GM23338 (cell line): ENCODE results near the gene PTGR2. TPM values are rescaled to one million over a fixed set of nuclear protein-coding genes. Genes with fewer than 3 reads are reported as not detected.

Source experiments
- ATAC-seq: fragments of 200-7000 bp; cut with Tn5 transposase; 3 replicates; pipeline ENCODE4 v1.9.1; 2020
- DNase-seq: peaks from one replicate; pipeline ENCODE4 v3.0.0-alpha.2; 2015; ENCODE audit warnings: low spot score
- H2AFZ ChIP-seq: fragments of 200-600 bp; sonication (generic); 2 replicates; pipeline ENCODE4 v1.8.0; 2016; ENCODE audit warnings: antibody characterized with exemption, mild to moderate bottlenecking, moderate library complexity
- H3F3A ChIP-seq: fragments of 200-600 bp; sonication (generic); replicated peaks from 2 replicates; pipeline ENCODE4 v1.8.0; 2017; ENCODE audit warnings: antibody characterized with exemption, mixed run types, low read depth
- H3K27ac ChIP-seq: fragments of 200-600 bp; sonication (generic); 2 replicates; pipeline ENCODE4 v1.6.1; 2016; ENCODE audit warnings: low read depth
- H3K27me3 ChIP-seq: fragments of 200-600 bp; sonication (generic); 2 replicates; pipeline ENCODE4 v1.8.0; 2016; ENCODE audit warnings: mild to moderate bottlenecking, mixed run types, moderate library complexity; ENCODE audit not compliant: insufficient read depth
- H3K36me3 ChIP-seq: fragments of 200-600 bp; sonication (generic); 2 replicates; pipeline ENCODE4 v1.8.0; 2016; ENCODE audit warnings: mild to moderate bottlenecking; ENCODE audit not compliant: insufficient read depth
- H3K4me1 ChIP-seq: fragments of 200-600 bp; sonication (generic); 2 replicates; pipeline ENCODE4 v1.8.0; 2016; ENCODE audit warnings: mild to moderate bottlenecking, moderate library complexity; ENCODE audit not compliant: insufficient read depth
- H3K4me2 ChIP-seq: fragments of 200-600 bp; sonication (generic); 2 replicates; pipeline ENCODE4 v1.7.1; 2017; ENCODE audit warnings: mixed run types
- H3K4me3 ChIP-seq: fragments of 200-600 bp; sonication (generic); 2 replicates; pipeline ENCODE4 v1.6.1; 2016; ENCODE audit warnings: mixed run types
- H3K79me2 ChIP-seq: fragments of 200-600 bp; sonication (generic); replicated peaks from 2 replicates; pipeline ENCODE4 v1.8.0; 2017; ENCODE audit warnings: mild to moderate bottlenecking; ENCODE audit not compliant: insufficient read depth
- H3K9me2 ChIP-seq: fragments of 200-600 bp; sonication (generic); 2 replicates; pipeline ENCODE4 v1.8.0; 2017; ENCODE audit not compliant: insufficient read depth
- H4K20me1 ChIP-seq: fragments of 200-600 bp; sonication (generic); replicated peaks from 2 replicates; pipeline ENCODE4 v1.8.0; 2017; ENCODE audit warnings: mild to moderate bottlenecking; ENCODE audit not compliant: insufficient read depth
- H3K27ac Mint-ChIP-seq: 2 replicates; pipeline ENCODE4 v1.8.0; 2020; ENCODE audit warnings: inconsistent platforms, mild to moderate bottlenecking, moderate library complexity, mixed read lengths
- H3K27me3 Mint-ChIP-seq: 3 replicates; pipeline ENCODE4 v1.8.0; 2022; ENCODE audit warnings: low read depth, mild to moderate bottlenecking, moderate library complexity, mixed read lengths, inconsistent platforms; ENCODE audit not compliant: insufficient read depth, poor library complexity
- H3K36me3 Mint-ChIP-seq: 3 replicates; pipeline ENCODE4 v1.8.0; 2021; ENCODE audit warnings: low read depth, mild to moderate bottlenecking, inconsistent platforms, moderate library complexity, mixed read lengths
- H3K4me1 Mint-ChIP-seq: 3 replicates; pipeline ENCODE4 v1.8.0; 2020; ENCODE audit warnings: mild to moderate bottlenecking, inconsistent platforms, mixed read lengths
- H3K4me3 Mint-ChIP-seq: 3 replicates; pipeline ENCODE4 v1.8.0; 2021; ENCODE audit warnings: moderate library complexity, mild to moderate bottlenecking, inconsistent platforms, mixed read lengths
- H3K9me3 Mint-ChIP-seq: 3 replicates; pipeline ENCODE4 v1.8.0; 2020; ENCODE audit warnings: moderate library complexity, mild to moderate bottlenecking, inconsistent platforms, mixed read lengths
- NANOG ChIP-seq: IDR thresholded peaks from 2 replicates; pipeline ENCODE4 v1.6.1; 2016; ENCODE audit warnings: antibody characterized with exemption, borderline replicate concordance
- ZNF114 ChIP-seq: fragments of 250-450 bp; sonication (Bioruptor Pico); IDR thresholded peaks from 2 replicates; pipeline ENCODE4 v1.5.0; 2020; ENCODE audit warnings: mild to moderate bottlenecking, moderate library complexity
- ZNF331 ChIP-seq: fragments of 250-450 bp; sonication (Bioruptor Pico); IDR thresholded peaks from 2 replicates; pipeline ENCODE4 v1.5.0; 2020; ENCODE audit warnings: low read depth, mild to moderate bottlenecking, moderate library complexity
- polyA plus RNA-seq: library from polyadenylated mRNA; unstranded; fragments of >200 nt; fragmentation: Nextera tagmentation; extraction: Ambion mirVana; gene quantifications from 2 replicates; pipeline ENCODE4 v1.2.1, GENCODE V29; 2016
- total RNA-seq: library from RNA; depleted of rRNA; stranded (reverse); fragments of >200 nt; shearing (Covaris generic); gene quantifications from 2 replicates; pipeline ENCODE4 v1.2.3, GENCODE V29; 2014
- TF ChIP-seq, protein P1 (sequence below): fragments of 250-450 bp; sonication (Bioruptor Pico); IDR thresholded peaks from 2 replicates; pipeline ENCODE4 v1.5.0; 2020; ENCODE audit warnings: mild to moderate bottlenecking, moderate library complexity
- TF ChIP-seq, protein P2 (sequence below): IDR thresholded peaks from one replicate; pipeline ENCODE4 v1.6.1; 2018; ENCODE audit warnings: antibody characterized with exemption; ENCODE audit not compliant: unreplicated experiment

Gene PTGR2
- total and polyA plus RNA-seq, 2 experiments from 2014 or later = 20.0 to 25.4 TPM

DNA sequence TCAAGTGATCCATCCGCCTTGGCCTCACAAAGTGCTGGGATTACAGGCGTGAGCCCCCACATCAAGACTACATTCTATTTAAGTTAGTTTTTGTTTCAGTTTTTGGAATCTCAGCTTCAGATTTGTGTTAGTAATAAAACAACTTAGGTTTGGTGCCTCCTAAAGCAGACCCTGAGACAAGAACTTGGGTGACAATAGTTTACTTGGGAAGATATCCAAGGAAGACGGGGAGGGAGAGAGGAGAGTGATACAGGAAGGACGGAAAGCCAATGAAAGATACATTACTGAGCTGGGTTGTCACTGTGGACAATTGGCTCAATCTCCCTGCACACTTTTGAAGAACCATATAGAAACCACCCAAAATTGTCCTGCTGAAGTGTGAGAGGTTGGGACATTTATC, 22.6 kb upstream of the PTGR2 start (continued):
- TF ChIP-seq ZNF114 (CRISPR knock-in tag) = no peak
- TF ChIP-seq, protein P1, sequence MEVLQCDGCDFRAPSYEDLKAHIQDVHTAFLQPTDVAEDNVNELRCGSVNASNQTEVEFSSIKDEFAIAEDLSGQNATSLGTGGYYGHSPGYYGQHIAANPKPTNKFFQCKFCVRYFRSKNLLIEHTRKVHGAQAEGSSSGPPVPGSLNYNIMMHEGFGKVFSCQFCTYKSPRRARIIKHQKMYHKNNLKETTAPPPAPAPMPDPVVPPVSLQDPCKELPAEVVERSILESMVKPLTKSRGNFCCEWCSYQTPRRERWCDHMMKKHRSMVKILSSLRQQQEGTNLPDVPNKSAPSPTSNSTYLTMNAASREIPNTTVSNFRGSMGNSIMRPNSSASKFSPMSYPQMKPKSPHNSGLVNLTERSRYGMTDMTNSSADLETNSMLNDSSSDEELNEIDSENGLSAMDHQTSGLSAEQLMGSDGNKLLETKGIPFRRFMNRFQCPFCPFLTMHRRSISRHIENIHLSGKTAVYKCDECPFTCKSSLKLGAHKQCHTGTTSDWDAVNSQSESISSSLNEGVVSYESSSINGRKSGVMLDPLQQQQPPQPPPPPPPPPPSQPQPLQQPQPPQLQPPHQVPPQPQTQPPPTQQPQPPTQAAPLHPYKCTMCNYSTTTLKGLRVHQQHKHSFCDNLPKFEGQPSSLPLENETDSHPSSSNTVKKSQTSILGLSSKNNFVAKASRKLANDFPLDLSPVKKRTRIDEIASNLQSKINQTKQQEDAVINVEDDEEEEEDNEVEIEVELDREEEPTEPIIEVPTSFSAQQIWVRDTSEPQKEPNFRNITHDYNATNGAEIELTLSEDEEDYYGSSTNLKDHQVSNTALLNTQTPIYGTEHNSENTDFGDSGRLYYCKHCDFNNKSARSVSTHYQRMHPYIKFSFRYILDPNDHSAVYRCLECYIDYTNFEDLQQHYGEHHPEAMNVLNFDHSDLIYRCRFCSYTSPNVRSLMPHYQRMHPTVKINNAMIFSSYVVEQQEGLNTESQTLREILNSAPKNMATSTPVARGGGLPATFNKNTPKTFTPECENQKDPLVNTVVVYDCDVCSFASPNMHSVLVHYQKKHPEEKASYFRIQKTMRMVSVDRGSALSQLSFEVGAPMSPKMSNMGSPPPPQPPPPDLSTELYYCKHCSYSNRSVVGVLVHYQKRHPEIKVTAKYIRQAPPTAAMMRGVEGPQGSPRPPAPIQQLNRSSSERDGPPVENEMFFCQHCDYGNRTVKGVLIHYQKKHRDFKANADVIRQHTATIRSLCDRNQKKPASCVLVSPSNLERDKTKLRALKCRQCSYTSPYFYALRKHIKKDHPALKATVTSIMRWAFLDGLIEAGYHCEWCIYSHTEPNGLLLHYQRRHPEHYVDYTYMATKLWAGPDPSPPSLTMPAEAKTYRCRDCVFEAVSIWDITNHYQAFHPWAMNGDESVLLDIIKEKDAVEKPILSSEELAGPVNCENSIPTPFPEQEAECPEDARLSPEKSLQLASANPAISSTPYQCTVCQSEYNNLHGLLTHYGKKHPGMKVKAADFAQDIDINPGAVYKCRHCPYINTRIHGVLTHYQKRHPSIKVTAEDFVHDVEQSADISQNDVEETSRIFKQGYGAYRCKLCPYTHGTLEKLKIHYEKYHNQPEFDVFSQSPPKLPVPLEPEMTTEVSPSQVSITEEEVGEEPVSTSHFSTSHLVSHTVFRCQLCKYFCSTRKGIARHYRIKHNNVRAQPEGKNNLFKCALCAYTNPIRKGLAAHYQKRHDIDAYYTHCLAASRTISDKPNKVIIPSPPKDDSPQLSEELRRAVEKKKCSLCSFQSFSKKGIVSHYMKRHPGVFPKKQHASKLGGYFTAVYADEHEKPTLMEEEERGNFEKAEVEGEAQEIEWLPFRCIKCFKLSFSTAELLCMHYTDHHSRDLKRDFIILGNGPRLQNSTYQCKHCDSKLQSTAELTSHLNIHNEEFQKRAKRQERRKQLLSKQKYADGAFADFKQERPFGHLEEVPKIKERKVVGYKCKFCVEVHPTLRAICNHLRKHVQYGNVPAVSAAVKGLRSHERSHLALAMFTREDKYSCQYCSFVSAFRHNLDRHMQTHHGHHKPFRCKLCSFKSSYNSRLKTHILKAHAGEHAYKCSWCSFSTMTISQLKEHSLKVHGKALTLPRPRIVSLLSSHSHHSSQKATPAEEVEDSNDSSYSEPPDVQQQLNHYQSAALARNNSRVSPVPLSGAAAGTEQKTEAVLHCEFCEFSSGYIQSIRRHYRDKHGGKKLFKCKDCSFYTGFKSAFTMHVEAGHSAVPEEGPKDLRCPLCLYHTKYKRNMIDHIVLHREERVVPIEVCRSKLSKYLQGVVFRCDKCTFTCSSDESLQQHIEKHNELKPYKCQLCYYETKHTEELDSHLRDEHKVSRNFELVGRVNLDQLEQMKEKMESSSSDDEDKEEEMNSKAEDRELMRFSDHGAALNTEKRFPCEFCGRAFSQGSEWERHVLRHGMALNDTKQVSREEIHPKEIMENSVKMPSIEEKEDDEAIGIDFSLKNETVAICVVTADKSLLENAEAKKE (CRISPR knock-in tag) = no peak

DNA sequence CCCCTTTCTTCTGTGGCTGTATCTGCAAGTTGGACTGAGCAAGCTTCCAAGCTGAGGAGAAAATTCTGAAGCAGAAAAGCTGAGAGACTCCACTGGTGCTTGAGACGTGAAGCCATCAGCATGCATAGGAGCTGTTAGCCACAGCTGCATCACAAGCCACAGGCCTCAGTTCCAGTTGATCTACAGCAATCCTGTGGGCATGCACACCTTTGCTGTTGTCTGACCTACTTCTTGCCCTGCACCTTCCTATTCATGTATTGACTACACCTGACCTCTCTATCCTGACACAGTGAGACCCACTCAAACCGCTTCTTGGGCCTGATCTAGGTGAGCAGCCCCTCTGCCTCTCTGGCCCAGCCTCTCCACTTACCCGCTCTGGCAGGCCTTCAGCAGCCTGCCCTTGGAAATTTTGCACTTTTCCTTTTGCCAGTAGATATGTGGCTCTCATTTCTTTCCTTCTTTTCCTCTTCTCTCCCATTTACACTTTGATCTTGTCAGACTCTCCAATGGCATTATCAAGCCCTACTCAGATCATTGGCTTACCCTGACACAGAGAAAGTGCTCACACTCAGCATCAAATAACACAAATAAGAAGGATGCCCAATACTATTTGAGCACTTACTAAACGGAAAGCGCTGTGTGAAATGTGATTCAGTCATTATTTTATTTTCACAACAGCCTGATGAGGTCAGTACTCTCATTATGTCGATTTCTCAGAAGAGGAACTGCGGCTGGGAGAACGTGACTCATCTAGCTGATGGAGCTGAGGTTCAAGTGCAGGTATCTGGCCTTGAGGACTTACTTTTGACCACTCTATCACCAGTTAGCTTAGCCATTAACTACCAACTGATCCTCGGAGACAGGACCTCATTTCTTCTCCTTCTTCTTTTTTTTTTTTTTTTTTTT, 21.9 kb upstream of the PTGR2 start:
- Mint-ChIP-seq H3K36me3 (no peaks in the 10 kb centered on the region), H3K27ac (no peak overlapping the region), H3K9me3 (no peaks in the 10 kb centered on the region), H3K4me1 (peaks cover 21% of the 10 kb centered on the region), H3K27me3 (peaks cover 8% of the 10 kb centered on the region), H3K4me3 (no peak overlapping the region)
- H3F3A ChIP-seq = no peaks in the 10 kb centered on the region
- DNase-seq (no peak), ATAC-seq (no peak)
- H3K36me3 ChIP-seq = no peaks in the 10 kb centered on the region
- no peak overlapping the region for H3K27ac ChIP-seq
- peaks cover 12% of the 10 kb centered on the region for H3K4me1 ChIP-seq
- H3K27me3 ChIP-seq = no peaks in the 10 kb centered on the region
- H3K79me2 ChIP-seq = no peaks in the 10 kb centered on the region
- no peaks in the 10 kb centered on the region for H4K20me1 ChIP-seq
- no peak overlapping the region for H3K4me2 ChIP-seq
- H3K4me3 ChIP-seq = no peak overlapping the region
- no peaks in the 10 kb centered on the region for H3K9me2 ChIP-seq
- H2AFZ ChIP-seq = no peak overlapping the region
- TF ChIP-seq ZNF114 (CRISPR knock-in tag) = no peak
- no peak for TF ChIP-seq NANOG
- TF ChIP-seq, protein P2, sequence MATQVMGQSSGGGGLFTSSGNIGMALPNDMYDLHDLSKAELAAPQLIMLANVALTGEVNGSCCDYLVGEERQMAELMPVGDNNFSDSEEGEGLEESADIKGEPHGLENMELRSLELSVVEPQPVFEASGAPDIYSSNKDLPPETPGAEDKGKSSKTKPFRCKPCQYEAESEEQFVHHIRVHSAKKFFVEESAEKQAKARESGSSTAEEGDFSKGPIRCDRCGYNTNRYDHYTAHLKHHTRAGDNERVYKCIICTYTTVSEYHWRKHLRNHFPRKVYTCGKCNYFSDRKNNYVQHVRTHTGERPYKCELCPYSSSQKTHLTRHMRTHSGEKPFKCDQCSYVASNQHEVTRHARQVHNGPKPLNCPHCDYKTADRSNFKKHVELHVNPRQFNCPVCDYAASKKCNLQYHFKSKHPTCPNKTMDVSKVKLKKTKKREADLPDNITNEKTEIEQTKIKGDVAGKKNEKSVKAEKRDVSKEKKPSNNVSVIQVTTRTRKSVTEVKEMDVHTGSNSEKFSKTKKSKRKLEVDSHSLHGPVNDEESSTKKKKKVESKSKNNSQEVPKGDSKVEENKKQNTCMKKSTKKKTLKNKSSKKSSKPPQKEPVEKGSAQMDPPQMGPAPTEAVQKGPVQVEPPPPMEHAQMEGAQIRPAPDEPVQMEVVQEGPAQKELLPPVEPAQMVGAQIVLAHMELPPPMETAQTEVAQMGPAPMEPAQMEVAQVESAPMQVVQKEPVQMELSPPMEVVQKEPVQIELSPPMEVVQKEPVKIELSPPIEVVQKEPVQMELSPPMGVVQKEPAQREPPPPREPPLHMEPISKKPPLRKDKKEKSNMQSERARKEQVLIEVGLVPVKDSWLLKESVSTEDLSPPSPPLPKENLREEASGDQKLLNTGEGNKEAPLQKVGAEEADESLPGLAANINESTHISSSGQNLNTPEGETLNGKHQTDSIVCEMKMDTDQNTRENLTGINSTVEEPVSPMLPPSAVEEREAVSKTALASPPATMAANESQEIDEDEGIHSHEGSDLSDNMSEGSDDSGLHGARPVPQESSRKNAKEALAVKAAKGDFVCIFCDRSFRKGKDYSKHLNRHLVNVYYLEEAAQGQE = no peak
- no peak for TF ChIP-seq ZNF331 (CRISPR knock-in tag)
